NB4 (cell line): Measurements from ENCODE around the gene ENDOV.

Experiments
- CTCF ChIP-seq: IDR thresholded peaks from one replicate; pipeline ENCODE4 v1.5.1; 2012; ENCODE audit warnings: low read depth, low read length
- POLR2A ChIP-seq: IDR thresholded peaks from 2 replicates; pipeline ENCODE4 v1.6.1; 2011; ENCODE audit warnings: mild to moderate bottlenecking; ENCODE audit not compliant: insufficient read length; ENCODE audit errors: extremely low read depth

- no peak for TF ChIP-seq CTCF
- no peak for TF ChIP-seq POLR2A
Observed at GRCh38 chr17:80421381-80422090, 6.6 kb downstream of the ENDOV start.
